Activated T-helper 2 cell treated with anti-CD3 and anti-CD28 coated beads, Interferon-gamma antibody, Interleukin-2, Interleukin-4, amounts not matched to agents 10 μg/mL and 5 μg/mL and 100 μg/mL, durations not matched to agents 14 hours and 24 hours and 36 hours (primary cell): ENCODE results near the gene IRF2BP2. TPM values are rescaled to one million over a fixed set of nuclear protein-coding genes. Genes with fewer than 3 reads are reported as not detected.
A peak's percentile ranks its signal among the peaks of the same experiment; 100 is the strongest.

Source experiments
- DNase-seq: peaks from one replicate; pipeline ENCODE4 v3.0.0; 2021; ENCODE audit warnings: low spot score
- H3K27ac Mint-ChIP-seq: one replicate; pipeline ENCODE4 v1.8.0; 2021; ENCODE audit warnings: mixed read lengths
- H3K27me3 Mint-ChIP-seq: one replicate; pipeline ENCODE4 v1.8.0; 2021; ENCODE audit warnings: low read depth, mixed read lengths
- H3K36me3 Mint-ChIP-seq: one replicate; pipeline ENCODE4 v1.8.0; 2021; ENCODE audit warnings: low read depth, mixed read lengths
- H3K4me1 Mint-ChIP-seq: one replicate; pipeline ENCODE4 v1.8.0; 2021; ENCODE audit warnings: low read depth, mixed read lengths
- H3K4me3 Mint-ChIP-seq: one replicate; pipeline ENCODE4 v1.8.0; 2021; ENCODE audit warnings: low read depth, mild to moderate bottlenecking, moderate library complexity, mixed read lengths
- H3K9me3 Mint-ChIP-seq: one replicate; pipeline ENCODE4 v1.8.0; 2021; ENCODE audit warnings: mixed read lengths
- intact Hi-C: fragments of 100-400 bp; cut with micrococcal nuclease; formaldehyde crosslinking; loops from one replicate; pipeline ENCODE4 v1.15.1; 2023
- total RNA-seq: library from RNA; stranded (reverse); gene quantifications from 2 replicates; pipeline ENCODE4 v1.2.3, GENCODE V29; 2022

The IRF2BP2 gene
- total RNA-seq, 1 donor from 2014 or later, result 292 TPM

GRCh38 chr1:234608025-234608910 lies 1.7 kb downstream of the IRF2BP2 start:
- Mint-ChIP-seq H3K27me3 (peaks cover 2% of the 10 kb centered on the region), H3K36me3 (peaks cover 56% of the 10 kb centered on the region), H3K4me1 (peaks cover 40% of the 10 kb centered on the region), H3K4me3 (peak overlapping the region; percentile 96), H3K9me3 (no peaks in the 10 kb centered on the region), H3K27ac (peak overlapping the region; percentile 99)
- intact Hi-C loops, result loop anchor here (10.0 kb wide), 2 partner anchors 203 to 233 kb away; partner anchors contain the start of gene COA6
- peak; percentile 78 for DNase-seq

GRCh38 chr1:234607109-234608024 lies 2.6 kb downstream of the IRF2BP2 start:
- Mint-ChIP-seq H3K4me3 (peak overlapping the region; percentile 96), H3K27me3 (peaks cover 2% of the 10 kb centered on the region), H3K9me3 (no peaks in the 10 kb centered on the region), H3K36me3 (peaks cover 65% of the 10 kb centered on the region), H3K4me1 (peaks cover 38% of the 10 kb centered on the region), H3K27ac (peak overlapping the region; percentile 99)
- intact Hi-C loops, result loop anchor here (10.0 kb wide), 2 partner anchors 203 to 233 kb away; partner anchors contain the start of gene COA6
- no peak for DNase-seq

- Mint-ChIP-seq H3K27ac (peak overlapping the region; percentile 99), H3K4me3 (peak overlapping the region; percentile 96), H3K27me3 (peaks cover 2% of the 10 kb centered on the region), H3K4me1 (peaks cover 37% of the 10 kb centered on the region), H3K9me3 (no peaks in the 10 kb centered on the region), H3K36me3 (peaks cover 71% of the 10 kb centered on the region)
- DNase-seq, result no peak
- intact Hi-C loops, result loop anchor here (10.0 kb wide), 2 partner anchors 202 to 232 kb away; partner anchors contain the start of gene COA6
These were observed 3.2 kb downstream of the IRF2BP2 start for GRCh38 chr1:234606784-234607108.

GRCh38 chr1:234605983-234606783 lies 3.8 kb downstream of the IRF2BP2 start:
- H3K36me3 Mint-ChIP-seq, result peaks cover 76% of the 10 kb centered on the region
- H3K9me3 Mint-ChIP-seq, result no peaks in the 10 kb centered on the region
- peak overlapping the region; percentile 96 for H3K4me3 Mint-ChIP-seq
- H3K4me1 Mint-ChIP-seq, result peaks cover 37% of the 10 kb centered on the region
- H3K27me3 Mint-ChIP-seq, result peaks cover 2% of the 10 kb centered on the region
- intact Hi-C loops, result loop anchor here (10.0 kb wide), 2 partner anchors 201 to 231 kb away; partner anchors contain the start of gene COA6
- no peak for DNase-seq
- H3K27ac Mint-ChIP-seq, result peak overlapping the region; percentile 99

GRCh38 chr1:234605399-234605982 lies 4.5 kb downstream of the IRF2BP2 start:
- H3K9me3 Mint-ChIP-seq, result no peaks in the 10 kb centered on the region
- H3K4me1 Mint-ChIP-seq, result peaks cover 42% of the 10 kb centered on the region
- peaks cover 2% of the 10 kb centered on the region for H3K27me3 Mint-ChIP-seq
- H3K27ac Mint-ChIP-seq, result peak overlapping the region; percentile 99
- DNase-seq, result no peak
- peak overlapping the region; percentile 96 for H3K4me3 Mint-ChIP-seq
- H3K36me3 Mint-ChIP-seq, result peaks cover 75% of the 10 kb centered on the region
- intact Hi-C loops, result loop anchor here (10.0 kb wide), 2 partner anchors 201 to 231 kb away; partner anchors contain the start of gene COA6

GRCh38 chr1:234604495-234605398 lies 5.2 kb downstream of the IRF2BP2 start:
- no peaks in the 10 kb centered on the region for H3K9me3 Mint-ChIP-seq
- peaks cover 73% of the 10 kb centered on the region for H3K36me3 Mint-ChIP-seq
- peak overlapping the region; percentile 83 for H3K27ac Mint-ChIP-seq
- peak overlapping the region; percentile 96 for H3K4me3 Mint-ChIP-seq
- H3K27me3 Mint-ChIP-seq, result no peaks in the 10 kb centered on the region
- intact Hi-C loops, result loop anchor here (5.0 to 10.0 kb wide), 4 partner anchors 200 to 1253 kb away; partner anchors contain the start of genes ARID4B, COA6 and GGPS1
- no peak for DNase-seq
- peaks cover 42% of the 10 kb centered on the region for H3K4me1 Mint-ChIP-seq

- no peaks in the 10 kb centered on the region for H3K27me3 Mint-ChIP-seq
- no peaks in the 10 kb centered on the region for H3K9me3 Mint-ChIP-seq
- peak overlapping the region; percentile 96 for H3K4me3 Mint-ChIP-seq
- H3K27ac Mint-ChIP-seq, result peak overlapping the region; percentile 92
- H3K4me1 Mint-ChIP-seq, result peaks cover 51% of the 10 kb centered on the region
- H3K36me3 Mint-ChIP-seq, result peaks cover 76% of the 10 kb centered on the region
- intact Hi-C loops, result loop anchor here (5.0 to 10.0 kb wide), 4 partner anchors 199 to 1254 kb away; partner anchors contain the start of genes ARID4B, COA6 and GGPS1
- no peak for DNase-seq
These were observed 6.5 kb downstream of the IRF2BP2 start for GRCh38 chr1:234603221-234604204.

- no peak for DNase-seq
- Mint-ChIP-seq H3K27me3 (no peaks in the 10 kb centered on the region), H3K27ac (peak overlapping the region; percentile 92), H3K36me3 (peaks cover 69% of the 10 kb centered on the region), H3K4me3 (peak overlapping the region; percentile 81), H3K9me3 (no peaks in the 10 kb centered on the region), H3K4me1 (peaks cover 57% of the 10 kb centered on the region)
- intact Hi-C loops, result loop anchor here (5.0 to 10.0 kb wide), 4 partner anchors 198 to 1255 kb away; partner anchors contain the start of genes ARID4B, COA6 and GGPS1
These were observed 7.4 kb downstream of the IRF2BP2 start for GRCh38 chr1:234602334-234603220.

GRCh38 chr1:234601301-234602017 lies 8.5 kb downstream of the IRF2BP2 start:
- intact Hi-C loops, result loop anchor here (1.0 to 10.0 kb wide), 9 partner anchors 9 to 1256 kb away; partner anchors contain the start of genes ARID4B, COA6, GGPS1 and IRF2BP2
- H3K9me3 Mint-ChIP-seq, result peaks cover 2% of the 10 kb centered on the region
- H3K4me1 Mint-ChIP-seq, result peaks cover 58% of the 10 kb centered on the region
- H3K27ac Mint-ChIP-seq, result peak overlapping the region; percentile 88
- peaks cover 66% of the 10 kb centered on the region for H3K36me3 Mint-ChIP-seq
- peak overlapping the region; percentile 66 for H3K4me3 Mint-ChIP-seq
- no peaks in the 10 kb centered on the region for H3K27me3 Mint-ChIP-seq
- DNase-seq, result no peak
